SIG-M5 treated with dmso at 0.1 percent for 504 hours (cell line): ENCODE measurements around the gene RSPH4A.
A peak's percentile ranks its signal among the peaks of the same experiment; 100 is the strongest.
"Not testable (repeated sequence)": the region's sequence is repeated elsewhere in the genome, so short reads cannot be mapped to it uniquely, and the experiment has no call there.

ENCODE experiments used
- DNase-seq: peaks from one replicate; lab custom pipeline; 2025; ENCODE audit not compliant: unreplicated experiment; lab: John Stamatoyannopoulos, UW

RSPH4A gene

DNA sequence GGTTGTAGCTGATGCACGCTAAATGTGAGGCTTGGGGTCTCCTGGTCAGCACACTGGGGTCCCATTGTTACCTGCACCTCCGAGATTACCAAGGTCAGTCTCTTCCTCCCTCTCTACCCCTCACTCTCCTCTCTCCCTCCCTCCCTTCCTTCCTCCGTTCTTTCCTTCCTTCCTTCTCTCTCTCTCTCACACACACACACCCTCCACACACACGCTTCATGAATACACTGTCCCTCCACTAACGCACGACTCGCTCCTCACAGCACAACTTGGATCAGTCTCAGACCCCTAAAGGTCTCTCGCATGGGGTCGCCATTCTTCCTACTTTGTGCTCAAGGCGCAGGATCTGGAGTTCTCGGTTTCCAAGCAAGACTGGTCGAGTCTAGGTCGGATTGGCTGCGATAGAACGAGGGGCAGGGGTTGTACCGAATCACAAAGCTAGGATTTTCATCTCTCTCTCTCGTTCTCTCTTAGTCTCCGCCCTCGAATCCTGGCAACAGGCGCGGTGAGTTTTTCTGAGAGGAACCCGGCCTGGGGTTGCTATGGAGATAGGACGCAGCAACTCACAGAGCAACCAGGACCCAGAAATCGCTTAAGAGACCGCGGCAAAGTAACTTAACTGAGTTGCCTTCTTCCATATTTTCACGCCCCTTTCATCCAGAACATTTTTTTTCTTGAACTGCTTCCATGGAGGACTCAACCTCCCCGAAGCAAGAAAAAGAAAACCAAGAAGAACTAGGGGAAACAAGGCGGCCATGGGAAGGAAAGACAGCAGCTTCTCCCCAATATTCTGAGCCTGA is at the start of gene RSPH4A:
Gene RSPH4A (plus strand): TSS at position 543 of the 800 bp plus-strand sequence. CDS start 145 bp downstream, at position 688.
- DNase-seq, result peak; percentile 92

- DNase-seq, result no peak
Observed at GRCh38 chr6:116568111-116568510, 48.2 kb upstream of the RSPH4A start.

- no peak for DNase-seq
Observed at GRCh38 chr6:116568821-116569755, 47.2 kb upstream of the RSPH4A start.

GRCh38 chr6:116570856-116571682 is 45.2 kb upstream of the RSPH4A start, which contains the start of gene RWDD1:
RWDD1 (plus strand) TSS chr6:116571504; CDS start chr6:116571583, 79 bp downstream.
- DNase-seq, result peak; percentile 98

GRCh38 chr6:116571683-116572000 is 44.6 kb upstream of the RSPH4A start:
- no peak for DNase-seq

DNA sequence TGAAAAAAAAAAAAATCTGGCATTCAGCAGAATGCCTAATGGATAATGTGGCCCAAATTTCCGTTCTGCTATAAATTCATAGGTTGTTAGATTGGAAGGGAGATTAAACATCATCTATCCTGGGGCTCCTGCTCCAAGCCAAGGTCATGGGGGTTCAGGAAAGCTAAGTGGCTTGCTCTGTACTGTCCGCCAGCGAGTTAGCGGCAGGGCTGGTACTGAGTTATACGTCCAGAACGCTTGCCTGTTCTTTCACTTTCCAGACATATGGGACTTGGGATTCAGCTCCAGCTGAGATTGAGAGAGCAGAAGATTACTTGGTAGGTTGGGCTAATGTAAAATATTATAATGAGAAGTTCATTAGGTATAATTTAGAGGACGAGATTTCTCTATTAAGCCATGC is 44.1 kb upstream of the RSPH4A start:
- peak; percentile 1 for DNase-seq

- DNase-seq, result no peak
Observed at GRCh38 chr6:116575227-116575626, 41.1 kb upstream of the RSPH4A start.

DNA sequence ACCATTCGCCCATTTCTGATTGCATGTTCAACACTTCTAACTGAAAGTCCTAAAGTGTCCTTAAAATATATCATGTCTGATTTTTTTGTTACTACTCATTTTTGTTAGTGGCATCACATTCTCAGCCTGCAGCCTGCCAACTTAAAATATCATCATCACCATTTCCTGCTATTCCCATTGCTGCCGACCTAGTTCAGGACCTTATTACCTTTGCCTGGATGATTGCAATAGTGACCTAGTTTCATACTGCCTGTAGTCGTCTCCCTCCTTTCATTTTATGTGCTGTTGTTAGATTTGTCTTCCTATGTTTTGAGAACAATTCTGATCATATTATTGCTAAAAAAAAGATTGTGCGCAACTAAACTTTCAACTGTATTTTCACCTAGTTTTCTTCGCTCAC is 38.8 kb upstream of the RSPH4A start:
- DNase-seq, result no peak

- DNase-seq, result no peak
Observed at GRCh38 chr6:116578335-116578734, 37.9 kb upstream of the RSPH4A start.

DNA sequence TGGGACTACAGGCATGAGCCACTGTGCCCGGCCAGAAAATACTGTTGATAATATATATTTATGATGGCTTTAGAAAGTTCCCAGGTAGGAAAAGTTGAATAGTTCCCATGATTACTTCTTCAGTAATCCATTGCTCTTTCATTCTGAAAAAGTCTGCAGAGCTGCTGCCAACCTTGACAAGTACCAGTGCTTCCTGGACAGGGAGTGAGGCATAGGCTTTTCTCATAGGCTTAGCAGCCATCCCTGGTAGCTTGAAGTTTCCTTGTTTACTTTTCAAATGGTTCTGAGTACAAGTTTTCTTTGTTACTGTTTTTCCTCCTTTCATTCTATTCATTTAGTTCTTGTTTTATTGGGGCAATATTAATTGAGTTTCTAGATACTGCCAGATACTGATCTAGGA is 37.1 kb upstream of the RSPH4A start:
- no peak for DNase-seq

DNA sequence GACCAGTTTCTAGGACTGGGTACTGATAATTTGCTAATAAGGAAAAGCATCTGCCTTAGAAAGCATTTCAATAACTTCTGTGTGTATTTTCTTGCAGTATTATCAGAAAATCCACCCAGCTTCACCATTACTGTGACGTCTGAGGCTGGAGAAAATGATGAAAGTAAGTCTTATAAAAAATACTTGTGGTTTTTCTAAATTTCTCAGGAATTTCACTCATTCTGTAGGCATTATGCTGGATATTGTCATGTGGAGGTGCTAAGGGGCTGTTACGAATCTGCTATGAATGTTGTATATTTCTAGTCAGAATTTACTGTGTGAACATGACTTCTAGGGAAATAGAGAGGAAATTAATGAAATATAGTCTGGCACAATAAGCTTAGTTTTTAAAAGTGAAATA is 36.1 kb upstream of the RSPH4A start:
- DNase-seq, result no peak

- DNase-seq, result no peak
Observed at GRCh38 chr6:116586276-116586675, 30.0 kb upstream of the RSPH4A start.

- no peak for DNase-seq
Observed at GRCh38 chr6:116586738-116587137, 29.5 kb upstream of the RSPH4A start.

DNA sequence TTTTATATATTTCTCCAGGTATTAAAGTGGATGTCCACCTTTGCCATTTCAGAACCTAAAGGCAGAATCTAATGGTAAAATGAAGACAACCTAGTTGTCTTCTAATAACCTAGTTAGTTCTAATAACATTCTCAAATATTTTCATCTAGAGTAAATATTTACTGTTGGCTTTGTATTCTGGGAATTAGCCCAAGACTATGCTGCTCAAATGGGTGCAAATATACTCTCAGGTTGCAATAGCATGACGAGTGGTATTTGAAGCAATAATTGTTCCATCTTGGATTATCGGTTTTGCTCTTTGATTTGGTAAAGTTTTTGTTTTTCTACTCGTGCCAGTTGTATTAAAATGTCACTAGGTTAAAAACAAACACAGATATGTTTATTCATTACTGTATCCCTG is 21.0 kb upstream of the RSPH4A start:
- DNase-seq, result no peak

DNA sequence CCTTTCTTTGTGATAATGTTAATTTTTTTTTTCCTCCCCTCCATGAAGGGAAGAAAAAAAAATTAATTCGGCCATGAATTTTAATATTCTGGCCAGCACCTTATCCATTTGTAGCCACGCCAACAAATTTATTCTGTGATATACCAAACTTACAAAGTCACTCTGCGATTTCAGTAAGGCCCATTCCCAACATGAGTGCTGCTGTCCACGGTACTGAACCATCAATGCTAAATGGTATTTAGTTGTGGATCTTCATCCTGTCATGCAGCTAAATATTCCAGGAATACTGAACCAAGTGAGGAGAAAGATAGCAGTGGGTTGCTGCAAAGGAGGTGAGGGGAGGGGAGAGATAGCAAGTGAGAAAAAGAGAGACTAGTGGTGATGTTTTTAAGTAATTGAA is 19.5 kb upstream of the RSPH4A start:
- DNase-seq, result no peak

DNA sequence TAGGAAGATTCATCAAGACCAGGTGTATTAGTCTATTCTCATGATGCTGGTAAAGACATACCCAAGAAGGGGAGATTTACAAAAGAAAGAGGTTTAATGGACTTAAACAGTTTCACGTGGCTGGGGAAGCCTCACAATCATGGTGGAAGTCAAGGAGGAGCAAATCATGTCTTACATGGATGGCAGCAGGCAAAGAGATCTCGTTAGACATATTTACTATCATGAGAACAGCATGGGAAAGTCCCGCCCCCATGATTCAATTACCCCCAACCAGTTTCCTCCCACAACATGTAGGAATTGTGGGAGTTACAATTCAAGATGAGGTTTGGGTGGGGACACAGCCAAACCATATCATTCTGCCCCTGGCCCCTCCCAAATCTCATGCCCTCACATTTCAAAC is 12.4 kb upstream of the RSPH4A start:
- not testable (repeated sequence) for DNase-seq

DNA sequence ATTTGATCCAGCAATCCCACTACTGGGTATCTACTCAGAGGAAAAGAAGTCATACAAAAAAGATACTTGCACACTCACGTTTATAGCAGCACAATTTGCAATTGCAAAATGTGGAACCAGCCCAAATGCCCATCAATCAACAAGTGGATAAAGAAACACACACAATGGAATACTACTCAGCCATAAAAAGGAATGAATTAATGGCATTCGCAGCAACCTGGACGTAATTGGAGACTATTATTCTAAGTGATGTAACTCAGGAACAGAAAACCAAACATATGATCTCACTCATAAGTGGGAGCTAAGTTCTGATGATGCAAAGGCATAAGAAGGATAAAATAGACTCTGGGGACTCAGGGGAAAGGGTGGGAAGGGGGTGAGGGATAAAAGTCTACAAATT is 11.4 kb upstream of the RSPH4A start:
- not testable (repeated sequence) for DNase-seq

- DNase-seq, result no peak
Observed at GRCh38 chr6:116605935-116606334, 10.3 kb upstream of the RSPH4A start.

- DNase-seq, result no peak
Observed at GRCh38 chr6:116611056-116611455, 5.2 kb upstream of the RSPH4A start.

GRCh38 chr6:116616737-116617053 is 416 bp downstream of the RSPH4A start:
- no peak for DNase-seq
